Ishikawa (cell line): Measurements from ENCODE around the gene RHOB.

Experiments
- CEBPB ChIP-seq: IDR thresholded peaks from 2 replicates; pipeline ENCODE4 v1.6.1; 2012
- CREB1 ChIP-seq: IDR thresholded peaks from 2 replicates; pipeline ENCODE4 v1.6.1; 2012; ENCODE audit warnings: low read depth
- EGR1 ChIP-seq: IDR thresholded peaks from 2 replicates; pipeline ENCODE4 v1.6.1; 2012
- EP300 ChIP-seq: IDR thresholded peaks from 2 replicates; pipeline ENCODE4 v1.6.1; 2012; ENCODE audit warnings: borderline replicate concordance
- FOXM1 ChIP-seq: IDR thresholded peaks from 2 replicates; pipeline ENCODE4 v1.6.1; 2012; ENCODE audit warnings: low read depth, borderline replicate concordance
- MAX ChIP-seq: IDR thresholded peaks from 2 replicates; pipeline ENCODE4 v1.6.1; 2012
- NFIC ChIP-seq: IDR thresholded peaks from 2 replicates; pipeline ENCODE4 v1.6.1; 2012
- RAD21 ChIP-seq: IDR thresholded peaks from 2 replicates; pipeline ENCODE4 v1.6.1; 2012; ENCODE audit warnings: low read depth
- REST ChIP-seq: IDR thresholded peaks from 2 replicates; pipeline ENCODE4 v1.6.1; 2012; ENCODE audit warnings: low read depth, mild to moderate bottlenecking
- TAF1 ChIP-seq: IDR thresholded peaks from 2 replicates; pipeline ENCODE4 v1.6.1; 2012; ENCODE audit warnings: low read depth, mild to moderate bottlenecking
- TCF12 ChIP-seq: IDR thresholded peaks from 2 replicates; pipeline ENCODE4 v1.6.1; 2012; ENCODE audit warnings: low read depth
- TEAD4 ChIP-seq: IDR thresholded peaks from 2 replicates; pipeline ENCODE4 v1.6.1; 2012
- USF1 ChIP-seq: IDR thresholded peaks from 2 replicates; pipeline ENCODE4 v1.6.1; 2012
- YY1 ChIP-seq: IDR thresholded peaks from 2 replicates; pipeline ENCODE4 v1.6.1; 2012; ENCODE audit warnings: low read depth
- ZBTB7A ChIP-seq: IDR thresholded peaks from 2 replicates; pipeline ENCODE4 v1.6.1; 2012; ENCODE audit warnings: low read depth

The RHOB gene

GRCh38 chr2:20456116-20456571 is 9.3 kb downstream of the RHOB start:
- no peak for TF ChIP-seq YY1

GRCh38 chr2:20456636-20457426 is 10.0 kb downstream of the RHOB start:
- TF ChIP-seq RAD21 (no peak), USF1 (no peak), CEBPB (no peak), FOXM1 (no peak), EGR1 (no peak), YY1 (no peak), CREB1 (no peak), REST (no peak), ZBTB7A (no peak), TCF12 (no peak)

- TF ChIP-seq EP300 (no peak), RAD21 (no peak), EGR1 (no peak), CEBPB (no peak), ZBTB7A (no peak), TAF1 (no peak), TEAD4 (no peak), TCF12 (no peak), YY1 (no peak), NFIC (no peak), REST (no peak)
These were observed 11.1 kb downstream of the RHOB start for GRCh38 chr2:20457661-20458630.

GRCh38 chr2:20465716-20466394 is 19.0 kb downstream of the RHOB start:
- no peak for TF ChIP-seq REST
- no peak for TF ChIP-seq EGR1
- TF ChIP-seq RAD21 = no peak
- no peak for TF ChIP-seq FOXM1
- no peak for TF ChIP-seq MAX
- no peak for TF ChIP-seq CEBPB
- TF ChIP-seq ZBTB7A = no peak
- no peak for TF ChIP-seq NFIC
- no peak for TF ChIP-seq CREB1
- no peak for TF ChIP-seq TAF1
- no peak for TF ChIP-seq YY1
- no peak for TF ChIP-seq TCF12
- no peak for TF ChIP-seq USF1
